Activated B cell treated with CpG ODN at 0.5 μM for 24 hours (primary cell): Measurements from ENCODE around the gene MCOLN2. TPM values are rescaled to one million over a fixed set of nuclear protein-coding genes. Genes with fewer than 3 reads are reported as not detected.
A peak's percentile ranks its signal among the peaks of the same experiment; 100 is the strongest.

Experiments
- ATAC-seq: fragments of 200-7000 bp; cut with Tn5 transposase; one replicate; pipeline ENCODE4 v1.10.0; 2021; ENCODE audit warnings: low read depth, mild to moderate bottlenecking, moderate library complexity
- CTCF ChIA-PET: fragments of 350-600 bp; sonication (Branson Sonifier 250); formaldehyde crosslinking; loops from one replicate; lab custom pipeline; 2021; ENCODE audit warnings: antibody characterized with exemption; lab: Charles Lee
- POLR2A ChIA-PET: fragments of 350-600 bp; sonication (Branson Sonifier 250); formaldehyde crosslinking; loops from one replicate; lab custom pipeline; 2021; ENCODE audit warnings: antibody characterized with exemption; lab: Charles Lee
- DNase-seq: peaks from one replicate; pipeline ENCODE4 v3.0.0; 2022
- H3K27ac Mint-ChIP-seq: one replicate; pipeline ENCODE4 v1.8.0; 2020; ENCODE audit warnings: mixed read lengths
- H3K27me3 Mint-ChIP-seq: one replicate; pipeline ENCODE4 v1.8.0; 2021; ENCODE audit warnings: mixed read lengths
- H3K36me3 Mint-ChIP-seq: one replicate; pipeline ENCODE4 v1.8.0; 2021; ENCODE audit warnings: low read depth, mixed read lengths
- H3K4me1 Mint-ChIP-seq: one replicate; pipeline ENCODE4 v1.8.0; 2021; ENCODE audit warnings: mixed read lengths
- H3K4me3 Mint-ChIP-seq: one replicate; pipeline ENCODE4 v1.8.0; 2020; ENCODE audit warnings: mild to moderate bottlenecking, mixed read lengths
- H3K9me3 Mint-ChIP-seq: one replicate; pipeline ENCODE4 v1.8.0; 2020; ENCODE audit warnings: mixed read lengths
- intact Hi-C: fragments of 100-400 bp; cut with micrococcal nuclease; formaldehyde crosslinking; loops from one replicate; pipeline ENCODE4 v1.15.1; 2024
- total RNA-seq: library from RNA; stranded (reverse); gene quantifications from 2 replicates; pipeline ENCODE4 v1.2.3, GENCODE V29; 2022
- TF ChIP-seq, protein P1 (sequence below): fragments of 200-600 bp; IDR thresholded peaks from one replicate; pipeline ENCODE4 v1.8.0; 2022; ENCODE audit warnings: antibody characterized with exemption, mild to moderate bottlenecking

MCOLN2 gene
- 60.1 and 80.2 TPM in 2 replicates for total RNA-seq

DNA sequence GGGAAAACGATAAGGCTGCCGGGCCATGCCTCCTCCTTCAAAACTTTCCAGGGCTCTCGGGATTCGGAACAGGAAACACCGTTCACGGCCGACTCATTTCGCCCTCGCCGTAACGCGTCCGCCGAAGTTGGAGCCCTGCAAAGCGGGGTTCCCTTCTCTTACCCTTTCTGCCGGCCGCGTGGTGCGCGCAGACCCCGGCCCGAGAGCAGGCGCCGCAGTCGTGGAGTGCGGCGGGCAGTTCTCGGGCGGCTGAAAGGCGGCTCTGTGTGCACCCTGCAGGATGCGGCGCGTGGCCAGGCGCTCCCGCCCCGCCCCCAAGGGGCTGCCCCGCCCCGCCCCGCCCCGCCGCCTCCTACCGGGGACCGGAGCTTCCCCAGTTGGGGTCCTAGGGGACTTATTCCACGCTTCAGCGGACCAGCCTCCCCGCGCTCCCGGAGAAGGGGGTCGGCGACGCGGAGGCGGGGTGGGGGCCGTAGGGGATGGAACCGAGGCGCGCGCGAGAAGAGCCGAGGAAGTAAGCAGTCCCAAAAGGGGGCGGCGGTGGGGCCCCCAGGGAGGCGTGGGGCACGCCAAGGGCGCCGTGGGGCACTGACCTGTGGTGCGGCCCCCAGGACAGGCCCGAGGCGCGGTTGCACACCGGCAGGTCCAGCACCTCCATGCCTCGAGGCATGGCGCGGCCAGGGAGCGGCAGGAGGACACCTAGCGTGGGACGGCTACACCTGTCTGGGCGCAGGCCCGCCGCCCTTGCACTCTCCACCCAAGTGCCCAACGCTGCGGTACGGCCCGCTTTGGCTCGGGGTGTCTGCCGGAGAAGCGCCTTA, at the start of gene MCOLN2:
TSS of gene MCOLN2 (minus strand) at position 268 of the 821 bp plus-strand sequence. CDS start at position 27, 241 bp downstream.
- peak; percentile 60 for DNase-seq

DNA sequence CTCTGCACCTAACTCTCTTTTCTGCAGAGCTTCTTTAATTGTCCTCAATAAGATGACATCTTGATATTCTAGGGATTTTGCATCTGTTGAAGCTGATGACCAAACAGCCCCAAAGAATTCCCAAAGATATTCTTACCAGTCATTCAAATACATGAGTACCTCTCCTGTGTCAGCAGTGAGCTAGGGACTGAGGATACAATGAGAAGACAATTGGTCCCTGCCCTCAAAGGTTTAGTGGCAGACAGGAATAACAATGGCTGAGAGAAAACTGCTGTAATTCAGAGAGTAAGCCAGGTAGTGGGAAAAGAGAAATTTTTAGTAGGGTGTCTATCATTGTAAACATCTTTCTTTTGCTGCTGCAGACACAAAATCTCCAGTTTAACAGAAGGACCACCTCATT, 45.5 kb upstream of the MCOLN2 start:
- Mint-ChIP-seq H3K36me3 (no peaks in the 10 kb centered on the region), H3K9me3 (no peaks in the 10 kb centered on the region), H3K4me3 (no peak overlapping the region), H3K4me1 (no peaks in the 10 kb centered on the region), H3K27ac (no peak overlapping the region), H3K27me3 (peaks cover 33% of the 10 kb centered on the region)
- ChIA-PET CTCF (interaction anchor here (1.4 kb wide), 1 partner anchor 97 kb away, joined by 4 read pairs; no protein-coding TSS in a partner anchor), POLR2A (no interaction called here)
- ATAC-seq (no peak), DNase-seq (no peak)
- TF ChIP-seq, protein P1, sequence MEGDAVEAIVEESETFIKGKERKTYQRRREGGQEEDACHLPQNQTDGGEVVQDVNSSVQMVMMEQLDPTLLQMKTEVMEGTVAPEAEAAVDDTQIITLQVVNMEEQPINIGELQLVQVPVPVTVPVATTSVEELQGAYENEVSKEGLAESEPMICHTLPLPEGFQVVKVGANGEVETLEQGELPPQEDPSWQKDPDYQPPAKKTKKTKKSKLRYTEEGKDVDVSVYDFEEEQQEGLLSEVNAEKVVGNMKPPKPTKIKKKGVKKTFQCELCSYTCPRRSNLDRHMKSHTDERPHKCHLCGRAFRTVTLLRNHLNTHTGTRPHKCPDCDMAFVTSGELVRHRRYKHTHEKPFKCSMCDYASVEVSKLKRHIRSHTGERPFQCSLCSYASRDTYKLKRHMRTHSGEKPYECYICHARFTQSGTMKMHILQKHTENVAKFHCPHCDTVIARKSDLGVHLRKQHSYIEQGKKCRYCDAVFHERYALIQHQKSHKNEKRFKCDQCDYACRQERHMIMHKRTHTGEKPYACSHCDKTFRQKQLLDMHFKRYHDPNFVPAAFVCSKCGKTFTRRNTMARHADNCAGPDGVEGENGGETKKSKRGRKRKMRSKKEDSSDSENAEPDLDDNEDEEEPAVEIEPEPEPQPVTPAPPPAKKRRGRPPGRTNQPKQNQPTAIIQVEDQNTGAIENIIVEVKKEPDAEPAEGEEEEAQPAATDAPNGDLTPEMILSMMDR = no peak
- intact Hi-C loops = no loop called here

More for the DNA sequence above, at the start of gene MCOLN2:
- TF ChIP-seq, protein P1 = no peak
- Mint-ChIP-seq H3K4me1 (peaks cover 63% of the 10 kb centered on the region), H3K27me3 (peaks cover 2% of the 10 kb centered on the region), H3K27ac (peak within 1 kb of the TSS; percentile 87), H3K36me3 (peaks cover 24% of the 10 kb centered on the region), H3K4me3 (peak within 1 kb of the TSS; percentile 85), H3K9me3 (no peaks in the 10 kb centered on the region)
- CTCF ChIA-PET = interaction anchor here (3.8 kb wide), 1 partner anchor 53 kb away, joined by 42 read pairs; no protein-coding TSS in a partner anchor
- ATAC-seq = peak; percentile 67
- intact Hi-C loops = loop anchor here (1.0 to 10.0 kb wide), 10 partner anchors 9 to 1620 kb away; partner anchors contain the start of genes BCL10, C1orf52, GNG5 and SPATA1
- POLR2A ChIA-PET = interaction anchor here (0.6 to 3.6 kb wide), 4 partner anchors 42 to 279 kb away, joined by 3 to 23 read pairs (median 8); partner anchors contain the start of gene BCL10

DNA sequence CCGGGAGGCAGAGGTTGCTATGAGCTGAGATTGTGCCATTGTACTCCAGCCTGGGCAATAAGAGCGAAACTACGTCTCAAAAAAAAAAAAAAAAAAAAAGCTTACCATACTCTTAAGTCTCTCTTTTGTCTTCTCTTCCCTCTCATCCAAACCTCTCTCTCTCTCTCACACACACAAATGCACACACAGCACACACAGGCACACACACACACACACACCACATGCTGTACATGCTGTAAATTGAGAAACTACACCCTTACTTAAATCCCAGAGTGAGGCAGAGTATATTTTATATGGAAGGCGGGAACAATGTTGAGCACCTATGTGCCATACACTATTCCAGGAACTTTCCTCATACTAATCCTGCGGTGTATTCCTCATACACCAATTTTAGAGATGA, 44.9 kb upstream of the MCOLN2 start:
- DNase-seq (no peak), ATAC-seq (no peak)
- H3K9me3 Mint-ChIP-seq = no peaks in the 10 kb centered on the region
- no peak overlapping the region for H3K4me3 Mint-ChIP-seq
- TF ChIP-seq, protein P1 = no peak
- peaks cover 28% of the 10 kb centered on the region for H3K27me3 Mint-ChIP-seq
- H3K36me3 Mint-ChIP-seq = no peaks in the 10 kb centered on the region
- intact Hi-C loops = no loop called here
- H3K4me1 Mint-ChIP-seq = no peaks in the 10 kb centered on the region
- CTCF ChIA-PET = interaction anchor here (1.4 kb wide), 1 partner anchor 97 kb away, joined by 4 read pairs; no protein-coding TSS in a partner anchor
- no peak overlapping the region for H3K27ac Mint-ChIP-seq
- POLR2A ChIA-PET = interaction anchor here (0.6 kb wide), 1 partner anchor 9 kb away, joined by 4 read pairs; no protein-coding TSS in a partner anchor

DNA sequence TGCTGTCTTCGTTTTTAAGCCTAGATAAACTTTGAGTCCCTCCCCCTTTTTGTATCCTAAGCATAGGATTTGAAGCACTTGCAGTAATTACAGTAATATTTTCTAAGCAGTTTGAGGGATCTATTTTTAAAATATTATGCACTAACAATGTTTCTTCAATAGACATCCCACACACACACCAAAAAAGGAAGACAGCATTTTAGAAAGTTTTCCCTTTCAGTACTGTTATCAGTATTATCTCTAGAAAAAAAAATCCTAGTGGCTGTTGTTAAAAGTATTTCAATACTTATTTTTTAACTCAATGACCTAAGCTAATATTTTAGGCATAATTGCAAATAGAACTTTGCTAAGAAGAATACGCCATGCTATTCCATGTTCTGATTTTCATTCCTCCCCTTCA, 36.3 kb upstream of the MCOLN2 start:
- no peak overlapping the region for H3K4me3 Mint-ChIP-seq
- H3K27ac Mint-ChIP-seq = no peak overlapping the region
- ChIA-PET CTCF (interaction anchor here (0.6 to 5.2 kb wide), 3 partner anchors 90 to 1052 kb away, joined by 3 to 48 read pairs (median 3); no protein-coding TSS in a partner anchor), POLR2A (no interaction called here)
- no peaks in the 10 kb centered on the region for H3K9me3 Mint-ChIP-seq
- TF ChIP-seq, protein P1 = no peak
- intact Hi-C loops = no loop called here
- H3K36me3 Mint-ChIP-seq = no peaks in the 10 kb centered on the region
- DNase-seq (no peak), ATAC-seq (no peak)
- peaks cover 8% of the 10 kb centered on the region for H3K27me3 Mint-ChIP-seq
- H3K4me1 Mint-ChIP-seq = no peaks in the 10 kb centered on the region

DNA sequence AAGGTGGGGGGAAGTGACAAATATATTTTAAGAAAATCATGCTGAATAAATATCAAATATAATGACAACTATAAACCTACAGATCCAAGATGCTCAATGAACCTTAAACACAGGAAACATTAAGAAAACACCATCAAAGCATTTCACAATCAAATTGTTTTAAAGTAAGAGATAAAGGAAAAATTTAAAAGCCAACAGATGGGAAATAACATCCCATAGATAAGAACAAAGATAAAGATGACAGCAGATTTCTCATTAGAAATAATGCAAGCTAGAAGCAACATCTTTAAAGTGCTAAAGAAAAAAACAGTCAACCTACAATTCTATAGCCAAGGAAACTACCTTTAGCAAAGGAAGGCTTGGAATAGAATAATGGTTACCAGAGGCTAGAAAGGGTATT, 33.6 kb upstream of the MCOLN2 start:
- Mint-ChIP-seq H3K36me3 (no peaks in the 10 kb centered on the region), H3K27ac (no peak overlapping the region), H3K4me3 (no peak overlapping the region), H3K27me3 (peaks cover 5% of the 10 kb centered on the region), H3K4me1 (peaks cover 8% of the 10 kb centered on the region), H3K9me3 (no peaks in the 10 kb centered on the region)
- intact Hi-C loops = no loop called here
- ATAC-seq = no peak
- DNase-seq = no peak
- TF ChIP-seq, protein P1 = no peak
- ChIA-PET POLR2A (no interaction called here), CTCF (interaction anchor here (5.2 kb wide), 1 partner anchor 87 kb away, joined by 48 read pairs; no protein-coding TSS in a partner anchor)
